ENCODE results near the gene FOXL3.

Gene FOXL3

GRCh38 chr7:269721-270120 lies 20.2 kb upstream of the FOXL3 start:
- DNase-seq: no peak

DNA sequence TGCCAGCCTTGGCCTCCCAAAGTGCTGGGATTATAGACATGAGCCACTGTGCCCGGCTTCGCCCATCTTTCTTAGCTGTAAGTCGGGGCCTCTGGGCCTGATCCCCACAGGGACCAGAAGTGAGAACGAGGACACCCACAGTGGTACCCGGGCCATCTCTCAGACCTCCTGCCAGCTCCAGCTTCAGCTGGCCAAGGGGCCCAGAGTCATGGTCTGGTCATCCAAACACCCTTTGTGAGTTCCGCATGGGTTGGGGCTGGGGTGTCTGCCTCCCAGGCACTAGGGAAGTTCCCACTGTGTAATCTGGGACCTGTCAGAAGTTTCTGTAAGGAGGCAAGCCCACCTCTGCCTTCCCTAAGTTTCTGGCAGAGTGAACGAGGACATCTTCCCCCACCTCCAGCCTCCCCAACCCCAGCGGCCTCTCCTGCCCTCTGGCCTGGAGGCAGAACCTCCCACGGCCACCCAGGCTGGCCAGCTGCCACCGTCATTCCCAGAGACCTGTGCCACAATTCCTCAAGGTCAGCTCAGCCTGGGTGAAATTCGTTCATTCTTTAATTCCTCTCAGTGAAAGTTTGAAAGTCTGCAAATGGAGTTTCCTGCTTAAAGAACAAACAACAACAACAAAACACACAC lies 19.5 kb upstream of the FOXL3 start:
- no peak for DNase-seq

DNA sequence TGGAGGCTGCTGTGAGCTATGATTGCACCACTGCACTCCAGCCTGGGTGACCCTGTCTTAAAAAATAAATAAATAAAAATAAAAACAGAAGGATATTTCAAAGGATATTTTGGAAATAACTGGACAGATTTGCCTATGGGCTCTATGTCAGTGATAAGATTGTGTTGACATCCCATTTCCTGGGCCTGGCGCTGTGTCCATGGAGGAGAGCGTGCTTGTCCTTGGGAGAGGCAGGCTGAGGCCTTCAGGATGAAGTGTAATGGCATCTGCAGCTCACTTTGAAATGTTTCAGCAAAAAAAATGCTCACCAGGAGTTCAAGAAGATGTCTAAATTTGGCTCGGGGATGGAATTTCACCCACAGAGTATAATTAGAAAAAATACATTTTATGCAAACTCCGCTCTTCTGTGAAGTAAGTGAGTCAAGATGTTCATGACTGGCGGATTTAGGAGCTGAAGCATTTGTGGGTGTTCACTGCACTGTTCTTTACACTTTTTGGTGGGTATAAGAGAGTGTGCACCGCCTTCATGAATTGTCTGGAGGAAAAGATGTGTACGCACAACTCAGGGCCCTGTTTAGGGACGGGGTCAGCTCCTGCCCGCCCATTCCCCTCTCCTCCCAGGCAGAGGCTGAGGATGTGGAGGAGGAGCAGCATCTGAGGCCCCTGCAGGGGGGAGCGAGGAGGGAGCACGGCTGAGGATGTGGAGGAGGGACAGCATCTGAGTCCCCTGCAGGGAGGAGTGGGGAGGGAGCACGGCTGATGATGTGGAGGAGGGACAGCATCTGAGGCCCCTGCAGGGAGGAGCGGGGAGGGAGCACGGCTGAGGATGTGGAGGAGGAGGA lies 18.5 kb upstream of the FOXL3 start:
- no peak for DNase-seq

GRCh38 chr7:272108-272615 lies 17.8 kb upstream of the FOXL3 start:
- no peak for DNase-seq

DNA sequence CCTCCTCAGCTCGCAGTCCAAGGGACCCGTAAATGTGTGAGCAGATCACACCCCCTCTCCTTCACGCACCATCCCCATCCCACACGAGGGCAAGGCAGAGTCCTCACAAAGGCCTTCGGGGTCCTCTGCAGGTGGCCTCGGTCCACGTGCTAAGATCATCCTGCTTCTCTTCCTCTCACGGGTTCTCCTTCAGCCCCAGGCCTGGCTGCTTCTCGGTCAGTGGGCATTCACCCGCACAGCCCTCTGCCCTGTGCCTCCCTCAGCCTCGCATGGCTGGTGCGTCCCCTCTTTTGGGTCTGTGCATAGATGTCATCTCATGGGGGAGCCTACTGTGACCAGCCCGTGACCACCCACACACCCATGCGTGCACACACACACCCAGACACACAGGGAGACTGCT lies 17.3 kb upstream of the FOXL3 start:
- DNase-seq: no peak

DNA sequence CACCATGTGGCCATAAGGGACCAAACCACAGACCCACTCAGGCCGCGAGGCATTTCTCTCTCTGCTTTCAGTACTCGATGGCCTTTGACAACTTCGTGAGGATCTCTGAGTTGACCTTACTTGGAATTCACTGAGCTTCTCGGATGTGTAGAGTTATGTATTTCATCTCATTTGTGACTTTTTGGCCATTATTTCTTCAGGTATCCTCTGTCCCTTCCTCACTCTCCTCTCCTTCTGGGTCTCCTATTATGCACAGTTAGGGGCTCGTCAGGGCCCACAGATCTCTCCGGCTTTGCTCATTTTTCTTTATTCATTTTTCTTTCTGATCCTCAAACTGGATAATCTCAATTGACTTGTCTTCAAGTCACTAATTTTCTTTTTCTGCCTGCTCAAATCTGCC lies 16.6 kb upstream of the FOXL3 start:
- no peak for DNase-seq

- no peak for DNase-seq
These were observed 15.7 kb upstream of the FOXL3 start for GRCh38 chr7:274266-274665.

- no peak for DNase-seq
These were observed 13.6 kb upstream of the FOXL3 start for GRCh38 chr7:276230-276835.

DNA sequence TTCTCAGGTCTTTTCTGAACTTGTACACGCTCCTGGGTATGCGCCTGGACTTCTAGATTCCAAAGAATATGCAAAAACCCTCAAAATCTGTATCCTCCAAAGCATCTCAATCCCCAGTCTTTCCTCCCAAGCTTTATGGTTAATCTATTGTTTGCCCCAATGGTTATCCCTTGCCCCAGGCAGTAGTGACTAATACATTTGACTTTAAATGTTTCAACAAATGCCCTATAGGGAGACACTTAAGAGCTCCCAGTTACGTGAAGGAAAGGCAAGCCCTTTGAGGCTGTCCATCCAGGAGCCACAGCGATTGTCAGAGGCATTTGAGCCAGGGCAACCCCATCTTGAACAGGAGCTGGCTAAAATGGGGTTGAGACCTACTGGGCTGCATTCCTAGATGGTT lies 12.7 kb upstream of the FOXL3 start:
- peak; percentile 12 for DNase-seq

DNA sequence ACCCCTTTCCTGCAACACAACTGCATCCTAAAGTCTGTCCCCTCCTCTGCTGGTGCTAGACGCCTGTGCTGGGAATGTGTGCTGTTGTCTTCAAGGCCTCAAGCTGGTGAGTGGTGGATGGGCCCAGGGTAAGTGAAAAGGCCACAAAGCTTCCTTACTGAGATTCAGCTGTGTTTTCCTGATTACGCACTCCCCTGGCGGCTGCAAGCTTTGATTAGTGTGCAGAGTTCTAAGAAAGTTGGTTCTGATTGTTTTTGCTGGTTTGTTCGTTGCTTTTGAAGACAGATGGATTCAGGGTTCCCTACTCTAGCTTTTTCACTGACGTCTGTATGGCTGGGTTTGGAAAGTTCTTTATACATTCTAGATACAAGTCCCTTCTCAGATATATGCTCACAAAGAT lies 11.9 kb upstream of the FOXL3 start:
- DNase-seq: no peak

- no peak for DNase-seq
These were observed 10.1 kb upstream of the FOXL3 start for GRCh38 chr7:279821-280220.

DNA sequence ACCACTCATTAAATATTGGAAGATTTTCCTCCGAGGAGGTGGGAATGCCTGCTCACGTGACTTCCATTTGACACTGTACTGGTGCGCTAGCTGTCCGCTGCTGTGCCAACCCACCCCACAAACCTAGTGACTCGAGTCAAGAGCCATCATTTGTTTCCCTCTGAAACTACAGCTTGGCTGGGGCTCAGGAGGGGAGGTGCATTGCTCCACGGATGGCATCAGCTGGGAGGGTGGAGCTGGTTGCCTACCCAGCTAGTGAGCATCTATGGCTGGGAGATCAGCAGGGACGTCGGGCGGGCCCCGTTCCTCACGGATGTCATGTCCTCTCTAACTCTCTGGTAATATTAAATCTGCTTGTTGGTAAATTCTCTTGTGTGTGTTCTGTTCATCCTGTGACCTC lies 9.5 kb upstream of the FOXL3 start:
- DNase-seq: no peak

- no peak for DNase-seq
These were observed 8.3 kb upstream of the FOXL3 start for GRCh38 chr7:281637-282036.

- no peak for DNase-seq
These were observed 7.3 kb upstream of the FOXL3 start for GRCh38 chr7:282621-283020.

DNA sequence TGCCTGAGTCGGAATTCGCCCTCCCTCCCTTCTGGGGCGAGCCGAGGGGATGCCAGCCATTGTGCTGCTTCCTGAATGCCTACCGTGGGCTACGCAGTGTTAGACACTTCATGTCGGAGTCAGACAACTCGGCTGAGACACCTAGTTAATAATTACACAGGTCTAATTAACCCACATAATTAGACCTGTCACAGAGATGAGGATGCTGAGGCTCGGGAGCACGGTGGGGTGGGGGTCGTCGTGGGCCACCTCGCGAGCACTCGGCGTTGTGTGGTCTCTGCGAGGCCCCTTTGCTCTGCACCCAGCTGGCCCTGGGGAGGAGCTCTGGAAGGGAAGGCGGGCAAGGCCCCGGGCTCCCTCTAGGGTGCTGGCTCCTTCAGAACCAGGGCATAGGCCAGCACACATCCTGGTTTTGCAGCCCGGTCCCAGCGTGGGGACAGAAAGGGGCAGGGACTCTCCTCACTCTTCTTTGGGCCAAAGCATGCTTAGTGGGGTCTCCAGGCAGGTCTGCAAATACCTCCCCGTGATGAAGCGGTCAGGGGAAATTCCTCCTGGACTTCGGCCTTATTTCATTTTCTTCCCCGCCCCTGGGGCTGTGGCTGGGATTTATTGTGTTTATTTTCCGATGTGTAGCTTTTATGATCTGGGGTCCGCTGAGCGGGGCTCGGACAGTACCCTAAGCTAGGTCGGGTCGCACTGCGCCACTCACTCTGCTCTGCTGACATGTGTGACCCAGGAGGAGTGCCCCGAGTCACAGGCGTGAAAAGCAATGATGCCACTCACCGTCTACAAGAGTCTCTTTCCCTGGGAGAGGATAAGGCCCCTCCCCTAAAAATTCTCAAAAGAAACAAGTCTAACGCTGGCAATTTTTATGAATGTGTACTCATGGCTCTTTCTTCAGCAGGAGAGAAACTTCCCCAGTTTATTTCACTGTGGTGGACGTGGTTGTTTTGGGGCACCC lies 4.9 kb upstream of the FOXL3 start:
- no peak for DNase-seq

GRCh38 chr7:285731-286130 lies 4.2 kb upstream of the FOXL3 start:
- DNase-seq: no peak

GRCh38 chr7:286266-286665 lies 3.7 kb upstream of the FOXL3 start:
- DNase-seq: no peak

- DNase-seq: no peak
These were observed 1.3 kb upstream of the FOXL3 start for GRCh38 chr7:288671-289101.

DNA sequence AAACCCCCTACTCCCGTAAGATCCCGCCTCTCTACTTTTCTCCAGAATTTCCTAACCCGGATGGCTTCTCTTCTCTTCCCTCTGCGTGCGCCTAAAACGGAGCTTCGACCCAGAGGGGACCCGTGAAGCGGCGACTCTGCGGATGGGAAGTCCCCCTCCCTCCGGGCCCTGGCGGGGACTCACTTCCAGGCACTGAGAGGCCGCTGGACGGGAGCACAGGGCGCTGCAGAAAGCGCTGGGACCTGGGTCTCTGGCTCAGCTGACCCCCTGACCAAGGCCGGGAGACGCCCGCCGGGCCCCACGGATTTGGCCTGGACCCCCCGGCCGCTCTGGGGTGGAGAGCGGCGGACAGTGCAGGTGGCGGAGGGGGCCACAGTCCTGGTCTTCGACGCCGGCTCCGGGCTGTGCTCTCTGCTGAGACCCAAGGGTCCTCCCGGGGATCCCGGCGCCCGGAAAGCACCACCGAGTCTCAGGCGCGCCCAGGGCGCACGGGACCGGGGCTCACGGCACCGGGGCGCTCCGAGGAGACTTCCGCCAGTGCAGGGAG lies 688 bp upstream of the FOXL3 start:
- DNase-seq: no peak

DNA sequence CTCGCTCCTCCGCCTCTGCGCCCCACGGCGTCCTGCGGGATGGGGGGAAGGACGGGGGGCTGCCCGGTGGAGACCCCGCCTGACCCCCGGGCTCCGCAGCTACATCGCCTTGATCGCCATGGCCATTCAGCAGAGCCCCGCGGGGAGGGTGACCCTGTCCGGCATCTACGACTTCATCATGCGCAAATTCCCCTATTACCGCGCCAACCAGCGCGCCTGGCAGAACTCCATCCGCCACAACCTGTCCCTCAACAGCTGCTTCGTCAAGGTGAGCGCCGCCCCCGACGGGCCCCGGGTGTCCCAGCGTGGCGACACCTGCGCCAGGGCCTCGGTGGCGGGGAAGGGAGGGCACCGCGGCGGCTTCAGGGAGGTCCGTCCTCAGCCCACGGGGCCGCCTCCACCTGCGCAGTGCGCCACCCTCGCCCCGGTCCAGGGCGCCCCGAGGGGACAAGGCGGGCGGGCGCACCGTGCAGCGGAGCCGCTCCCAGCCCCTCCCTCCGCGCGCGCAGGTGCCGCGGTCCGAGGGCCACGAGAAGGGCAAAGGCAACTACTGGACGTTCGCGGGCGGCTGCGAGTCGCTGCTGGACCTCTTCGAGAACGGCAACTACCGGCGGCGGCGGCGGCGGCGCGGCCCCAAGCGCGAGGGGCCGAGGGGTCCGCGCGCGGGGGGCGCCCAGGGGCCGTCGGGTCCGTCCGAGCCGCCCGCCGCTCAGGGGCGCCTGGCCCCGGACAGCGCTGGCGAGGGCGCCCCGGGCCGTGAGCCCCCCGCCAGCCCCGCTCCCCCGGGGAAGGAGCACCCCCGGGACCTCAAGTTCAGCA lies 793 bp downstream of the FOXL3 start:
- DNase-seq: no peak

GRCh38 chr7:291373-292092 lies 1.6 kb downstream of the FOXL3 start:
- no peak for DNase-seq
